GM13976 (cell line): Measurements from ENCODE around the gene SLC22A23.

Experiments
- DNase-seq: peaks from one replicate; pipeline ENCODE4 v3.0.0; 2012; ENCODE audit warnings: low spot score
- CTCF ChIP-seq: IDR thresholded peaks from 2 replicates; pipeline ENCODE4 v1.5.1; 2012; ENCODE audit warnings: borderline replicate concordance, mild to moderate bottlenecking; ENCODE audit not compliant: insufficient read depth; ENCODE audit errors: extremely low read depth, missing control alignments, control extremely low read depth
- in situ Hi-C: fragments of 300-500 bp; cut with MboI; formaldehyde crosslinking; loops from one replicate; pipeline ENCODE4 v1.12.0; 2022; ENCODE audit warnings: low sequenced_read_pairs, mixed read lengths, inconsistent platforms; ENCODE audit not compliant: unreplicated experiment

Gene SLC22A23

DNA sequence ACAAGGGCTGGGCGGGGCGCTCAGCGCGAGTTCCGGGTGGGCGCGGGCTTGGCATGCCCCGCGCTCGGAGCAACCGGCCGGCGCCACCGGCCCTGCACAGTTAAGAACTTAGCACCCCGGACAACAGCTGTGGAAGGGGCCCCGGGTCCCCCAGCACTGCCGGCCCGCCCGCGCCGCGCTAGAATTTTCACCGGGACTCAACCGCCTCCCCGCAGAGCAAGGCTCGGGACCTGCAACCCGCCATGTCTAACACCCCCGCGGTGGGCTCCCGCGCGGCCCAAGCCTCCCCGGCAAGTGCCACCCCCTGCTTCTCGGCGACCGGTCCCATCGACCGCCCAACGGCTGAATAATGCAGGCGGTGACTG is 203.3 kb downstream of the SLC22A23 start:
- in situ Hi-C loops = loop anchor here (5.0 kb wide), 1 partner anchor 126 kb away; no protein-coding TSS in a partner anchor
- TF ChIP-seq CTCF = no peak
- DNase-seq = no peak

DNA sequence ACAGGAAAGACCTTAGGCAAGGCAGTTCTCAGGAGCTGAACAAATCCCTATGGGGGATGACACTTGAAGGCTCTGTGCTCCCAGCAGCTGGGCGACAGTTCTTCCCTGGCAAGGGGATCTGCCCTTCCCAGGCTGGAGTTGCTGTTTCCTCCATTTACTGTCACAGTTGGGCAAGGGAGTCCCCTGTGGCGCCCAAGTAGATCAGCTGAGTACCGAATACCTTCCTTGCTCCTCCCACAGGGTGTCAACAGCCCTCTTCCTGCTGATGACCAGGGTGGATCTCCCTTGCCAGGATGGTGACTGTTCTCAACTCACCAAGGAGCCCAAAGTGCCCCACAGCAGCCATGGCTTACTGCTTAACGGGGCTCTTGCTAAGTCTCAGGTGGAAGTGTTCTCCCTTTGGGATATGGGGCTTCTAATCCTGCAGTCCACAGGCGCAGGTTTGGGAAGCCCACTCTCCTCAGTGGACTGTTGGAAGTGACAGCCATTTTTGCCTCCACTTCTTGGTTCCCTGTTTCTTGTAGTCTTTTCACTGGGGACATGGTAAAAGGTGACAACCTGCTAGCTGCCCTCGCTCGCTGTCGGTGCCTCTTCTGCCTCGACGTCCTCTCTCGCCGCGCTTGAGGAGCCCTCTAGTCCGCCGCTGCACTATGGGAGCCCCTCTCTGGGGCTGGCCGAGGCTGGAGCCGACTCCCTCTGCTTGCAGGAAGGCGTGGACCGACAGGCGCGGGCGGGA is 203.8 kb downstream of the SLC22A23 start:
- in situ Hi-C loops = loop anchor here (5.0 kb wide), 1 partner anchor 126 kb away; no protein-coding TSS in a partner anchor
- DNase-seq = no peak
- TF ChIP-seq CTCF = no peak

DNA sequence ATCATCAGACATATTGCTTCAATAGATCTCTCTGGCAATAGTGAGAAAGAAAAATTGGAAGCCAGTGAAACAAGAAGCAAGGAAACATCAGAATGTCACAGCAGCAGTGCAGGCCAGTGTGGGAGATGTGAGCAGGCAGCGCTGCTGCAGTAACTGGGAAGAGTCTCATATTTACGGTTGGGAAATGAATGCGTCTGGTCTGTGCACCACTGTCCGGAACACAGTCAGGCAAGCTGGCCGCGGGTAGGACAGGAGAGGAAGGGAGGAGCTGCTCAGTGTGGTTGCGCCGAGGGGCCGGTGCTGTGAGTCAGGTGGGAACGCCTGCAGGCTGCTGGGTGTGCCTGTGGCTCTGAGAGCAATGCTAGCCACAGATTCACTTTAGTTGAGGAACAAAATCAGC is 204.5 kb downstream of the SLC22A23 start:
- in situ Hi-C loops = loop anchor here (5.0 kb wide), 1 partner anchor 125 kb away; no protein-coding TSS in a partner anchor
- no peak for TF ChIP-seq CTCF
- no peak for DNase-seq

- DNase-seq = peak; percentile 88
- peak; percentile 89 for TF ChIP-seq CTCF
- in situ Hi-C loops = loop anchor here (5.0 kb wide), 1 partner anchor 124 kb away; no protein-coding TSS in a partner anchor
Observed at GRCh38 chr6:3251462-3252314, 205.2 kb downstream of the SLC22A23 start.

GRCh38 chr6:3250231-3250675 is 206.6 kb downstream of the SLC22A23 start:
- in situ Hi-C loops = loop anchor here (5.0 kb wide), 1 partner anchor 123 kb away; no protein-coding TSS in a partner anchor
- TF ChIP-seq CTCF = no peak
- no peak for DNase-seq

DNA sequence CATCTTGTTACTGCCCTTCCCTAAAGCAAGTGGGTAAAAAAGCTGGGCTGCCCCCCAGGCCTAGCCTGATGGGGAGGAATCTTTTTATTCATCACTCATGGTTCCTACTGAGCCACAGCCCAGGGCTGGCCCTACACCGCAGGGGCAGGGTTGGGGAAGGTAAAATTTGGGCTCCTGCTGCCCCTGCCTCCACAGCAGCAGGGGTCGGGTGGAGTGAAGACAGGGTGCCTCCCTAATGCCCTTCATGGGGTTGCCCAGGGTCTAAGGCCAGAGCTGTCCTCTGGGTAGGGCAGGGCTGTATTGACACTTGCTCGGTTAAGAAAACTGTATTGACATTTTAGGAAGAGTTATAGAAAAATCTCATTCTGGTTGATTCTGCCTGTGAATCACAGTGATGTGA is 207.0 kb downstream of the SLC22A23 start:
- TF ChIP-seq CTCF = no peak
- in situ Hi-C loops = loop anchor here (5.0 kb wide), 1 partner anchor 123 kb away; no protein-coding TSS in a partner anchor
- no peak for DNase-seq
